ENCODE measurements around the gene CORO7.
"Not testable (repeated sequence)": the region's sequence is repeated elsewhere in the genome, so short reads cannot be mapped to it uniquely, and the experiment has no call there.

The CORO7 gene

DNA sequence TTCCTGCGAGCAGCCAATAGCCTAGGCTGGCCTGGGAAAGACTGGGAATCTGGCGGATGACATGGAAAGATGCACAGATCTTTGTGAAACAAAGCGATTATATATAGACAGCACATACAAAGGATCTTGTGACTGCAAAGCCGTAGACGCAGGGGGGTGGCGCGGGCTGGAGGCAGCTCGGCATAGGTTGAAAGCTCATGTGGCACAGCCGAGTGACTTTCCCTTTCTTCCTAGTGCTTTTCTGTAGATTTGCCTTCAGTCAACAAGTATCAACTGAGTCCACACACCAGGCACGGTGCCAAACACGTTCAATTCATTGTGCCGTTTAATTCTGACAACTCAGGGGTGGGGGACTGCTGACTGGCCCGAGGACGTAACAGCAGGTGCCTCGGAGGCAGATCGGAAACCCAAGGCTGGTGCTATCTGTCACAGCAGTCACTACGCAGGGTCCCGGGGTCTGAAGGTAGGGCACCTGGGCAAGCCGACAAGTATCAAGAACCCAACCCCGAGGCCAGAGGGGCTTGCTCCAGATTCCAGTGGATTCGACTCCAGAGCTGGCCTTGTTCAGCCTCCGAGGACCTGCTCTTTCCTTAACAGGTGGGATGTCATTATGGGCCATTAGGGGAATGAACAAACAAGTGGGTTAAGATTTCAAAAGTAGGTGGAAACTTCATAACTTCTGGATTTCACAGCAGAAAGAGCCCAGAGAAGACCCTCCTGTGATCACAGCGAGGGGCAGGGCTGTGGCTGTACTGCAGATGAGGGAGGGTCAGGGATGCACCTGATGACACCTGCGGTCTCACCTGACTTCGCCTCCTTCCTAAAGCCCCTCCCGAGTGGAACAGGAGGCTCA lies 71.2 kb downstream of the CORO7 start:
- TF ChIP-seq, protein P1, sequence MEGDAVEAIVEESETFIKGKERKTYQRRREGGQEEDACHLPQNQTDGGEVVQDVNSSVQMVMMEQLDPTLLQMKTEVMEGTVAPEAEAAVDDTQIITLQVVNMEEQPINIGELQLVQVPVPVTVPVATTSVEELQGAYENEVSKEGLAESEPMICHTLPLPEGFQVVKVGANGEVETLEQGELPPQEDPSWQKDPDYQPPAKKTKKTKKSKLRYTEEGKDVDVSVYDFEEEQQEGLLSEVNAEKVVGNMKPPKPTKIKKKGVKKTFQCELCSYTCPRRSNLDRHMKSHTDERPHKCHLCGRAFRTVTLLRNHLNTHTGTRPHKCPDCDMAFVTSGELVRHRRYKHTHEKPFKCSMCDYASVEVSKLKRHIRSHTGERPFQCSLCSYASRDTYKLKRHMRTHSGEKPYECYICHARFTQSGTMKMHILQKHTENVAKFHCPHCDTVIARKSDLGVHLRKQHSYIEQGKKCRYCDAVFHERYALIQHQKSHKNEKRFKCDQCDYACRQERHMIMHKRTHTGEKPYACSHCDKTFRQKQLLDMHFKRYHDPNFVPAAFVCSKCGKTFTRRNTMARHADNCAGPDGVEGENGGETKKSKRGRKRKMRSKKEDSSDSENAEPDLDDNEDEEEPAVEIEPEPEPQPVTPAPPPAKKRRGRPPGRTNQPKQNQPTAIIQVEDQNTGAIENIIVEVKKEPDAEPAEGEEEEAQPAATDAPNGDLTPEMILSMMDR (IDR thresholded peaks at IDR 0.05; ENCODE audit: insufficient read depth, low read depth, low read length, missing control alignments): no peak
- DNase-seq (ENCODE audit: low read depth): no peak
- H3K4me3 ChIP-seq (ENCODE audit: low read depth, low read length): no peak overlapping the region

DNA sequence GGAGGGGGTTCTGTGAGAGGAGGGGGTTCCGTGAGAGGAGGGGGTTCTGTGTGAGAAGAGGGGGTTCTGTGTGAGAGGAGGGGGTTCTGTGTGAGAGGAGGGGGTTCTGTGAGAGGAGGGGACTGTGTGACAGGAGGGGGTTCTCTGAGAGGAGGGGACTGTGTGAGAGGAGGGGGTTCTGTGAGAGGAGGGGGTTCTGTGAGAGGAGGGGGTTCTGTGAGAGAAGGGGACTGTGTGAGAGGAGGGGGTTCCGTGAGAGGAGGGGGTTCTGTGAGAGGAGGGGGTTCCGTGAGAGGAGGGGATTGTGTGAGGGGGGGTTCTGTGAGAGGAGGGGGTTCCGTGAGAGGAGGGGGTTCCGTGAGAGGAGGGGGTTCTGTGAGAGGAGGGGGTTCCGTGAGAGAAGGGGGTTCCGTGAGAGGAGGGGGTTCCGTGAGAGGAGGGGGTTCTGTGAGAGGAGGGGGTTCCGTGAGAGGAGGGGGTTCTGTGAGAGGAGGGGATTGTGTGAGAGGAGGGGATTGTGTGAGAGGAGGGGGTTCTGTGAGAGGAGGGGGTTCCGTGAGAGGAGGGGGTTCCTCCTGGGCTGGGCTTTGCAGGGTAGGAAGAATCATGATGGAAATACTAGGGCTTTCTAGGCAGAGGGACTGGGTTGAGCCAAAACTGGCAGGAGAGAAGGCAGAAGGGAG lies 72.0 kb downstream of the CORO7 start:
- peak; percentile 25 for DNase-seq (ENCODE audit: low read depth)
- H3K4me3 ChIP-seq (ENCODE audit: low read depth, low read length): not testable (repeated sequence)

DNA sequence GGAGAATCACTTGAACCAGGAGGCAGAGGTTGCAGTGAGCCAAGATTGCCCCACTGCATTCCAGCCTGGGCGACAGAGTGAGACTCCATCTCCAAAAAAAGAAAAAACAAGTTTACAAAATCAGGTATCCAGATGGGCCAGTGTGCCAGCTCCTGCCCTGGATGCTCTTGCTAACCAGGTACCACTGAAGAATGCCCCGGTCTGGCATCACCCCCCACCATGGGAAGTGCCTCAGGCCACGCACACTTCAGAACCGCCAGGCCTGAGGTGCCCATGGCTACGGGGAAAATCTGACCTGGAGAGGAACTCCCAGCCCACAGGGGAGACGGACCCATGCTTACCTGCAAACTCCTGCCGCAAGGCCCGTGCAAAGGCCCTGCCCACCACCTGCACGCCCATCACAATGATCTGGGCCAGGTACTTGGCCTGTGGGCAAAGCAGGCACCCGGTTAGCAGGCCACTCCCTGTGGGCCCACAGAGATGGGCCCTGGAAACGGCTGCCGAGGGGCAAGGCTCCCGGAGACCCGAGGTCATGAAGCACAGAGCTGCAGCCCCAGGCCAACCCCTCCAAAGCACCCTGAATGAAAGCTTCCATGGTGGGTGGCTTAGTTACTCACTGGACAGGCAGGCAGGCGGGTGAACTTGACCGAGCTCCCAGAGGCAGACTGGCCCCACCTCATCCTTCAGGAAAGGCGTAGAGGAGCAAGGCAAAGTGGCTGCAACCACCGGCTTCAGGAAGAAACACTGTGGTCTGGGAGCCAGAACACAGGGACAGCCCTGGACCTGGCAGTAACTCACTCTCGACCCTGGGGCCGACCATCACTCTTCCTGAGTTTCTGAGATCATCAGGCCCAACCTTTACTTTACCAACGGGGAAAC lies 73.3 kb downstream of the CORO7 start:
- TF ChIP-seq, protein P1 (IDR thresholded peaks at IDR 0.05; ENCODE audit: insufficient read depth, low read depth, low read length, missing control alignments): no peak
- no peak for DNase-seq (ENCODE audit: low read depth)
- H3K4me3 ChIP-seq (ENCODE audit: low read depth, low read length): no peak overlapping the region

DNA sequence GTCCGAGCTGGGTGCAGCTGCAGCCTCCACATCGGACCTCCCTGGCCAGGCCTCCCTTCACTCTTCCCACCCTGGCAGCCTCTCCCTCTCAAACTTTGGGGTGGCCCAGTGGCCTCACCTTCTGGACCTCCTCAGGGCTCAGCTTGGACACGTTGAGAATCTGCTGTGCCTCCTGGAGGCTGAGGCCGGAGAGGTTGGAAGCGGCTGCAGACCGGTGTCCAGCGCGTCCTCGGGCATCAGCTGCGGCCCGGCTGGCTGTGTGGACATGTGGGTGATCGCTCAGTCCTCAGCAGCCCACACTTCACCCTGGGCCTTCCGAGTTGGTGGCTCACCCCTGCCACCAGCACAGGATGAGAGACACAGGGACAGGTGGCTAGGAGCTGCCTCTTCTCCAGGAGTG lies 75.1 kb downstream of the CORO7 start:
- no peak for DNase-seq (ENCODE audit: low read depth)
- TF ChIP-seq, protein P1 (IDR thresholded peaks at IDR 0.05; ENCODE audit: insufficient read depth, low read depth, low read length, missing control alignments): no peak

DNA sequence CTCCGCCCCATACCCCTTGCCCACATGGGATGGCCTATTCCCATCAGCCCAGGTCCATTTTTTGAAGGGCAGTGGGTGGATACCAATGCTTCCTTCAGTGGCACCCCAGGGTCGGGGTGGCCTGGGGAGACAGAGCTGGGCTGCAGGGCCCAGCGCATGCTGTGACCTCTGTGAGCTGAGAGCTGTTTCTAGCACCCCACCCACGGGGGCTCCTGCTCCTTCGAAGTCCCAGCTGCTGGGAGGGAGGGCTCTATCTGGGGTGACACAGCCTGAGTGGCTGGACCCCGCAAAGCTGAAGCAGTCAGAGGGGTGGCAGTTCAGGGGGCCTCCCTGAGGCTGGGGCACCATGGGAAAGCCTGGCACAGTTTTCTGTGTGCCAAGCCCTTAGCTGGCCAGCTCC lies 76.0 kb downstream of the CORO7 start:
- H3K4me3 ChIP-seq (ENCODE audit: low read depth, low read length): no peak overlapping the region
- TF ChIP-seq, protein P1 (IDR thresholded peaks at IDR 0.05; ENCODE audit: insufficient read depth, low read depth, low read length, missing control alignments): no peak
- DNase-seq (ENCODE audit: low read depth): no peak

More for the DNA sequence above, 75.1 kb downstream of the CORO7 start:
- no peak overlapping the region for H3K4me3 ChIP-seq (ENCODE audit: low read depth, low read length)

DNA sequence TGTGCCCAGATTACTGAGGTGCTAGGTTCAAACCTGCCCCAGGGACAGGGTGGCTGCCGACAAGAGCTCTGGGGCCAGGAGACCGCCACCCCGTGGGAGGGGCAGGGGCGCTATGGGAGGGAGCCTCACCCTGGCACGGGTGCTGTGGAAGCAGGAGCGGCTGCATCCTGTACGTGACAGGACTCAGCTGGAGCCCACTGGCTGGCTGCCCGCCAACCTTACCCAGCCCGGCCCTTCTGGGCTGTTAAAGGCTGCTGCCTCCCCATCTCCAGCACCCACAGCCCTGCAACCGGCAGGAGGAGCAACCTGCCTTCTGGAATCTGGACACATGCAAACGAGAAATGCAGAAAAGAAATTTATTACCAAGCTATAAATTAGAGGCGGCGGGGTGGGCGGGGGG lies 76.5 kb downstream of the CORO7 start:
- no peak for DNase-seq (ENCODE audit: low read depth)
- TF ChIP-seq, protein P1 (IDR thresholded peaks at IDR 0.05; ENCODE audit: insufficient read depth, low read depth, low read length, missing control alignments): no peak
- H3K4me3 ChIP-seq (ENCODE audit: low read depth, low read length): no peak overlapping the region

DNA sequence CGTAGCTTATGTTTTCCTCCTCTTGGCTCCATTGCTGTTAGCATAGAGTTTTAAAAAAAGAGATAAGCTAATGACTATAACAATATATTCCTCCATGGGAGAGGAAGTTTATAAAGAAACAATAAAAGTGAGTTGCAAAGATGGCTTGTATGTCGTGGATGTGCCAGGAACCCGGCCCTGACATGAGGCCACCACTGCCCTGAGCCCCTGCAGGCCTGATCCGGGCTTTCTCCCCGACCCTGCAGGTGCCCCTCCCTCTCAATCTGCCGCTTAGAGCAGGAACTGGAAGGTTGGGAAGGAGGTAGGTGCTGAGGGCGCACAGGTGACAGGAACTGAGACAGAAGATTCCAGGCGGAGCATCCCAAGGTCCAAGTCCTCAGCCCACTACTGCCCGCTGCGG lies 76.9 kb downstream of the CORO7 start:
- DNase-seq (ENCODE audit: low read depth): no peak
- no peak overlapping the region for H3K4me3 ChIP-seq (ENCODE audit: low read depth, low read length)
- TF ChIP-seq, protein P1 (IDR thresholded peaks at IDR 0.05; ENCODE audit: insufficient read depth, low read depth, low read length, missing control alignments): no peak
